WTC11 (cell line): Measurements from ENCODE around the gene KLHL29. TPM values are rescaled to one million over a fixed set of nuclear protein-coding genes. Genes with fewer than 3 reads are reported as not detected.
A peak's percentile ranks its signal among the peaks of the same experiment; 100 is the strongest.

Source experiments
- ATAC-seq: fragments of 200-7000 bp; cut with Tn5 transposase; 2 replicates; pipeline ENCODE4 v1.10.0; 2021; ENCODE audit warnings: mild to moderate bottlenecking, moderate library complexity
- CTCF ChIA-PET: fragments of 300-600 bp; sonication (Branson Sonifier 250); formaldehyde crosslinking; loops from one replicate; lab custom pipeline; 2021; ENCODE audit warnings: antibody characterized with exemption; lab: Charles Lee
- POLR2A ChIA-PET: fragments of 350-600 bp; sonication (Branson Sonifier 250); formaldehyde crosslinking; loops from one replicate; lab custom pipeline; 2021; ENCODE audit warnings: antibody characterized with exemption; lab: Charles Lee
- DNase-seq: peaks from one replicate; pipeline ENCODE4 v3.0.0; 2021; ENCODE audit warnings: low spot score
- H3K27ac Mint-ChIP-seq: 2 replicates; pipeline ENCODE4 v1.8.0; 2021; ENCODE audit warnings: mixed read lengths
- H3K27me3 Mint-ChIP-seq: 2 replicates; pipeline ENCODE4 v1.8.0; 2021; ENCODE audit warnings: low read depth, mild to moderate bottlenecking, moderate library complexity, mixed read lengths
- H3K36me3 Mint-ChIP-seq: 2 replicates; pipeline ENCODE4 v1.8.0; 2021; ENCODE audit warnings: mixed read lengths
- H3K4me1 Mint-ChIP-seq: 2 replicates; pipeline ENCODE4 v1.8.0; 2022; ENCODE audit warnings: mixed read lengths
- H3K4me3 Mint-ChIP-seq: 2 replicates; pipeline ENCODE4 v1.8.0; 2021; ENCODE audit warnings: mild to moderate bottlenecking, moderate library complexity, mixed read lengths
- H3K9me3 Mint-ChIP-seq: 2 replicates; pipeline ENCODE4 v1.8.0; 2021; ENCODE audit warnings: mixed read lengths
- E2F1 ChIP-seq: sonication (generic); formaldehyde crosslinking; IDR thresholded peaks from 2 replicates; pipeline ENCODE4 v1.8.0; 2022; ENCODE audit warnings: mild to moderate bottlenecking, missing genetic modification reagents
- FOXK1 ChIP-seq: sonication (generic); formaldehyde crosslinking; IDR thresholded peaks from 2 replicates; pipeline ENCODE4 v1.8.0; 2022; ENCODE audit warnings: mild to moderate bottlenecking, moderate library complexity, missing genetic modification reagents
- GRHL2 ChIP-seq: fragments of 250-450 bp; sonication (Bioruptor Pico); IDR thresholded peaks from 2 replicates; pipeline ENCODE4 v1.8.0; 2022; ENCODE audit warnings: mild to moderate bottlenecking, moderate library complexity; ENCODE audit not compliant: insufficient replicate concordance, severe bottlenecking
- NFATC4 ChIP-seq: fragments of 250-450 bp; sonication (Bioruptor Pico); IDR thresholded peaks from 2 replicates; pipeline ENCODE4 v1.9.0; 2021; ENCODE audit warnings: mild to moderate bottlenecking
- ZNF512 ChIP-seq: sonication (generic); formaldehyde crosslinking; IDR thresholded peaks from 2 replicates; pipeline ENCODE4 v1.8.1; 2022; ENCODE audit warnings: missing genetic modification reagents, borderline replicate concordance
- ZSCAN18 ChIP-seq: fragments of 250-450 bp; sonication (Bioruptor Pico); IDR thresholded peaks from 2 replicates; pipeline ENCODE4 v2.1.2; 2022; ENCODE audit warnings: mild to moderate bottlenecking, moderate library complexity
- total RNA-seq: library from RNA; stranded (reverse); gene quantifications from 3 replicates; pipeline ENCODE4 v1.2.3, GENCODE V29; 2021
- TF ChIP-seq, protein P1 (sequence below): fragments of 250-450 bp; sonication (Bioruptor Pico); conservative IDR thresholded peaks from 2 replicates; pipeline ENCODE4 v1.9.0; 2021; ENCODE audit warnings: mild to moderate bottlenecking
- TF ChIP-seq, protein P2 (sequence below): sonication (generic); formaldehyde crosslinking; IDR thresholded peaks from 2 replicates; pipeline ENCODE4 v1.8.1; 2022; ENCODE audit warnings: low read depth, mild to moderate bottlenecking, moderate library complexity, missing genetic modification reagents, borderline replicate concordance
- TF ChIP-seq, protein P3 (sequence below): sonication (generic); formaldehyde crosslinking; IDR thresholded peaks from 2 replicates; pipeline ENCODE4 v1.8.1; 2023; ENCODE audit warnings: mild to moderate bottlenecking, missing genetic modification reagents, moderate library complexity

Gene KLHL29
- total RNA-seq, 1 experiment from 2014 or later: 7.1 TPM

- TF ChIP-seq, protein P1, sequence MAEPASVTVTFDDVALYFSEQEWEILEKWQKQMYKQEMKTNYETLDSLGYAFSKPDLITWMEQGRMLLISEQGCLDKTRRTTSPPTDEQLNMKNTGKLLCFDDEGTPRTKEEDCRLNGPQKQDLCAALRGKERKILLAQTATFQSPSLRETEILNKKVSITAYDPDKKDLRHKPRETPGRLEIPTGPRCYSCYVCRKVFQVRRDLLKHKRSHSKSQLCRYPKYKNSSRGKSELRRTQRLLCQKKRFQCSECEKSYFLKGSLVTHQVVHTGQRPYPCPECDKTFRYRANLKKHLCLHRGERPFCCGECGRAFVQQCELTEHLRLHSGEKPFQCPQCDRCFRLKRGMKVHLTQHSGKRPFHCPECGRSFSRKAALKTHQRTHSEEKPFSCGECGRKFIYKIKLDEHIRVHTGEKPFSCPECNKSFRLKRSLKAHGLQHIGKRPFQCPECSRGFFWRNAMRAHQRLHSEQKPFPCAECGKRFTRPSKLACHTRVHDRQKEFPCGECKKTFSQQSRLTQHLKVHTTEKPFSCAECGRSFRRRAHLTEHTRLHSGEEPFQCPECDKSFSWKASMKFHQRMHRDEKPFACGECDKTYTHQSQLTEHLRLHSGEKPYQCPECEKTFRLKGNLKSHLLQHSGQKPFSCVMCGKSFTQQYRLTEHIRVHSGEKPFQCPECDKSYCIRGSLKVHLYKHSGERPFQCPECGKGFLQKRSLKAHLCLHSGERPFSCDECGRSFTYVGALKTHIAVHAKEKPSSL: no peak
These were observed 281.4 kb downstream of the KLHL29 start (continued) for GRCh38 chr2:23666241-23666979.

- no peak for DNase-seq
- no peaks in the 10 kb centered on the region for H3K9me3 Mint-ChIP-seq
- CTCF ChIA-PET: interaction anchor here (1.1 kb wide), 1 partner anchor 42 kb away, joined by 3 read pairs; no protein-coding TSS in a partner anchor
These were observed 282.0 kb downstream of the KLHL29 start for GRCh38 chr2:23666980-23667357.

GRCh38 chr2:23668756-23669304 lies 283.9 kb downstream of the KLHL29 start:
- H3K4me3 Mint-ChIP-seq: no peak overlapping the region
- TF ChIP-seq E2F1 (CRISPR knock-in tag): no peak
- TF ChIP-seq, protein P2, sequence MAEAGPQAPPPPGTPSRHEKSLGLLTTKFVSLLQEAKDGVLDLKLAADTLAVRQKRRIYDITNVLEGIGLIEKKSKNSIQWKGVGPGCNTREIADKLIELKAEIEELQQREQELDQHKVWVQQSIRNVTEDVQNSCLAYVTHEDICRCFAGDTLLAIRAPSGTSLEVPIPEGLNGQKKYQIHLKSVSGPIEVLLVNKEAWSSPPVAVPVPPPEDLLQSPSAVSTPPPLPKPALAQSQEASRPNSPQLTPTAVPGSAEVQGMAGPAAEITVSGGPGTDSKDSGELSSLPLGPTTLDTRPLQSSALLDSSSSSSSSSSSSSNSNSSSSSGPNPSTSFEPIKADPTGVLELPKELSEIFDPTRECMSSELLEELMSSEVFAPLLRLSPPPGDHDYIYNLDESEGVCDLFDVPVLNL (CRISPR knock-in tag): no peak
- TF ChIP-seq GRHL2 (CRISPR knock-in tag): no peak
- TF ChIP-seq NFATC4 (CRISPR knock-in tag): no peak
- no peak for TF ChIP-seq ZSCAN18
- ChIA-PET POLR2A (no interaction called here), CTCF (no interaction called here)
- no peak for DNase-seq
- no peak for ATAC-seq
- H3K4me1 Mint-ChIP-seq: peaks cover 13% of the 10 kb centered on the region
- H3K27ac Mint-ChIP-seq: no peak overlapping the region
- H3K36me3 Mint-ChIP-seq: no peaks in the 10 kb centered on the region
- H3K27me3 Mint-ChIP-seq: no peaks in the 10 kb centered on the region
- H3K9me3 Mint-ChIP-seq: no peaks in the 10 kb centered on the region

More at GRCh38 chr2:23666980-23667357, 282.0 kb downstream of the KLHL29 start:
- no peak for ATAC-seq
- Mint-ChIP-seq H3K36me3 (no peaks in the 10 kb centered on the region), H3K27me3 (no peaks in the 10 kb centered on the region; the same call in 1 of the 2 replicates)
- TF ChIP-seq, protein P1: no peak
- TF ChIP-seq, all 79 proteins: peak for 0
- no peak overlapping the region for H3K4me3 Mint-ChIP-seq
- peaks cover 12% of the 10 kb centered on the region for H3K4me1 Mint-ChIP-seq
- no peak overlapping the region for H3K27ac Mint-ChIP-seq
- POLR2A ChIA-PET: no interaction called here

DNA sequence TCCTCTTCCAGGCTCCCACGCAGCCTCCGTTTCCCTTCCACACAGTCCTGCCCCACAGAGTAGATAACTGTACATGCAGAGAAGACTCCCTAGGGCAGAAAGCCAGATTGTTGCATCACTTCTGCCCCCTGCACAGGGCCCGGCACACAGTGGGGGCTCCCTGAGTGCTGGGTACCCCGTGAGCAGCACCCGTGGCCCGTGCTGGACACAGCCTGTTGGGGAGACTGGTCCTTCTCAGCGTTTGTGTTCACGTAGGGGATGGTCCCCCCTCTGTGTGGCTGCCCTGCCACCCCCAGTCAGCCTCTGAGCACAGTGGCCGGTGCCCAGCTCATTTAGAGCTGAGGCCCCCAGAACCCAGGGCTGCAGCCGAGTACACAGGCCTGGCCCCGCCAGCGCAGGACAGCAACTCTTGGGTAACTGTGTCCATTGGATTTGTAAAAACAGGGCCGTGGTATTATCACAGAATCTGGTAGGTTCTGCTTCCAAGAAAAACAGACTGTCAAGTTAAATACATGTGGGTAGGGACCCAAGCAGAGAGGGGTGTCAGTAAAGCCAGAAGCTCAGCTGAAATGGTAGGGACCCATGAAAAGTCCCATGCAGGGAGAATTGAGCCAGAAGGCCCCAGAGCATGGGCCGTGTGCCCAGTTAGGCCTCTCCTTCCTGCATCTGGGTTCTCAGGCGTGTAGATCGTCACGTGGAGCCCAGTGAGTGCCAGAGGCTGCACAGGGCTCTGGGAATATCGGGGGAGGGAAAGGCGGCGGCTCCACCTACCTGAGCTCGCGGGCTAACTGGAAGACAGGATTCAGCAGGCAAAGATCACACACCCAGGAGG lies 284.6 kb downstream of the KLHL29 start:
- ATAC-seq: peak; percentile 21
- TF ChIP-seq ZNF512 (CRISPR knock-in tag) (no peak), FOXK1 (CRISPR knock-in tag) (no peak)
- TF ChIP-seq, protein P3, sequence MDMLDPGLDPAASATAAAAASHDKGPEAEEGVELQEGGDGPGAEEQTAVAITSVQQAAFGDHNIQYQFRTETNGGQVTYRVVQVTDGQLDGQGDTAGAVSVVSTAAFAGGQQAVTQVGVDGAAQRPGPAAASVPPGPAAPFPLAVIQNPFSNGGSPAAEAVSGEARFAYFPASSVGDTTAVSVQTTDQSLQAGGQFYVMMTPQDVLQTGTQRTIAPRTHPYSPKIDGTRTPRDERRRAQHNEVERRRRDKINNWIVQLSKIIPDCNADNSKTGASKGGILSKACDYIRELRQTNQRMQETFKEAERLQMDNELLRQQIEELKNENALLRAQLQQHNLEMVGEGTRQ (CRISPR knock-in tag): peak; percentile 48
- CTCF ChIA-PET: no interaction called here

More for the DNA sequence above, 284.6 kb downstream of the KLHL29 start:
- no peak for DNase-seq
- no peaks in the 10 kb centered on the region for H3K36me3 Mint-ChIP-seq
- no peak overlapping the region for H3K4me3 Mint-ChIP-seq
- POLR2A ChIA-PET: no interaction called here
- H3K4me1 Mint-ChIP-seq: peaks cover 18% of the 10 kb centered on the region
- H3K9me3 Mint-ChIP-seq: no peaks in the 10 kb centered on the region
- H3K27me3 Mint-ChIP-seq: no peaks in the 10 kb centered on the region
- H3K27ac Mint-ChIP-seq: no peak overlapping the region
